GM10847 (cell line): Measurements from ENCODE around the gene CTNNA2.

Experiments
- POLR2A ChIP-seq: IDR thresholded peaks from 2 replicates; pipeline ENCODE4 v1.6.1; 2011; ENCODE audit not compliant: insufficient read length; ENCODE audit errors: extremely low read depth

Gene CTNNA2

GRCh38 chr2:80437959-80438358 is 925.1 kb downstream of the CTNNA2 start:
- no peak for TF ChIP-seq POLR2A

- TF ChIP-seq POLR2A, result no peak
These were observed 925.8 kb downstream of the CTNNA2 start for GRCh38 chr2:80438686-80439085.

- no peak for TF ChIP-seq POLR2A
These were observed 941.8 kb downstream of the CTNNA2 start for GRCh38 chr2:80454628-80455027.

GRCh38 chr2:80459028-80459427 is 946.2 kb downstream of the CTNNA2 start:
- no peak for TF ChIP-seq POLR2A

GRCh38 chr2:80461505-80462197 is 948.8 kb downstream of the CTNNA2 start:
- TF ChIP-seq POLR2A, result no peak

- TF ChIP-seq POLR2A, result no peak
These were observed 949.8 kb downstream of the CTNNA2 start for GRCh38 chr2:80462654-80463053.

- TF ChIP-seq POLR2A, result no peak
These were observed 951.4 kb downstream of the CTNNA2 start for GRCh38 chr2:80464275-80464674.

- no peak for TF ChIP-seq POLR2A
These were observed 954.5 kb downstream of the CTNNA2 start for GRCh38 chr2:80467262-80467811.

- TF ChIP-seq POLR2A, result no peak
These were observed 956.6 kb downstream of the CTNNA2 start for GRCh38 chr2:80469428-80469827.

GRCh38 chr2:80473069-80473468 is 960.2 kb downstream of the CTNNA2 start:
- no peak for TF ChIP-seq POLR2A

GRCh38 chr2:80473796-80474195 is 960.9 kb downstream of the CTNNA2 start:
- no peak for TF ChIP-seq POLR2A

- no peak for TF ChIP-seq POLR2A
These were observed 963.1 kb downstream of the CTNNA2 start for GRCh38 chr2:80475970-80476369.

GRCh38 chr2:80476535-80477117 is 963.8 kb downstream of the CTNNA2 start:
- no peak for TF ChIP-seq POLR2A

GRCh38 chr2:80482276-80482675 is 969.4 kb downstream of the CTNNA2 start:
- no peak for TF ChIP-seq POLR2A

- no peak for TF ChIP-seq POLR2A
These were observed 976.9 kb downstream of the CTNNA2 start for GRCh38 chr2:80489717-80490116.

GRCh38 chr2:80490964-80491363 is 978.1 kb downstream of the CTNNA2 start:
- TF ChIP-seq POLR2A, result no peak

GRCh38 chr2:80496346-80496745 is 983.5 kb downstream of the CTNNA2 start:
- TF ChIP-seq POLR2A, result no peak

GRCh38 chr2:80496775-80497174 is 983.9 kb downstream of the CTNNA2 start:
- TF ChIP-seq POLR2A, result no peak
